ENCODE data around the gene SLAMF8.

Gene SLAMF8

DNA sequence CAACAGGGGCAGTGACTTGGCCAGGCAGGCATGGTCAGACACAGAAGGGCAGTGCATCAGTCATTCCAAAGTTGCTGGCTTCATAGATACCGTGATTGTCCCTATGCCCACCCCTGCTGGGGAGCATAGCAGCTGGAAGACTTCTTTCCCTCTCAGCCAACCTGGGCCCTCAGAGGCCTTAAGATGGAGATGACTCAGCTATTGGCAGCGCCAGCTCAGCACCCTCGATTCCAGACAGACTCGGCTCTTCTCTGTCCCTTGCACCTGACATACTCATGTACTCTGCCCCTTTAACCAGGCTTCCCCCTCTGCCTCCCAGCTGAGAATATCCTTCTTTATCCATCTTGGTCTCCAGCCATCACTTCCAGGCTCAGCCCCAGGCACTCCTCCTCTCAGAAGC lies 16.8 kb downstream of the SLAMF8 start:
- no peaks in the 10 kb centered on the region for H3K36me3 ChIP-seq (replicated peaks)
- in situ Hi-C loops (cut with HindIII; ENCODE audit: low pct_ligation_motif_present, low sequenced_read_pairs) = no loop called here
- DNase-seq = no peak
- no peak overlapping the region for H3K4me3 ChIP-seq (ENCODE audit: low read depth, low read length)
- H3K27me3 ChIP-seq (replicated peaks) = no peaks in the 10 kb centered on the region
- no peak for TF ChIP-seq CTCF (IDR thresholded peaks at IDR 0.05; ENCODE audit: low read depth, low read length, missing control alignments)
- H3K27ac ChIP-seq = no peak overlapping the region

- Histone ChIP-seq H3K4me3 (ENCODE audit: low read depth, low read length) (no peak overlapping the region), H3K27ac (no peak overlapping the region), H3K36me3 (replicated peaks) (no peaks in the 10 kb centered on the region), H3K27me3 (replicated peaks) (no peaks in the 10 kb centered on the region)
- in situ Hi-C loops (cut with HindIII; ENCODE audit: low pct_ligation_motif_present, low sequenced_read_pairs) = no loop called here
- no peak for TF ChIP-seq CTCF (IDR thresholded peaks at IDR 0.05; ENCODE audit: low read depth, low read length, missing control alignments)
- DNase-seq = no peak
Observed at GRCh38 chr1:159845751-159846629, 19.3 kb downstream of the SLAMF8 start.

GRCh38 chr1:159847231-159847630 lies 20.6 kb downstream of the SLAMF8 start:
- no peak overlapping the region for H3K4me3 ChIP-seq (ENCODE audit: low read depth, low read length)
- H3K27ac ChIP-seq = no peak overlapping the region
- no peak for TF ChIP-seq CTCF (IDR thresholded peaks at IDR 0.05; ENCODE audit: low read depth, low read length, missing control alignments)
- DNase-seq = no peak
- no peaks in the 10 kb centered on the region for H3K36me3 ChIP-seq (replicated peaks)
- H3K27me3 ChIP-seq (replicated peaks) = no peaks in the 10 kb centered on the region
- in situ Hi-C loops (cut with HindIII; ENCODE audit: low pct_ligation_motif_present, low sequenced_read_pairs) = no loop called here

DNA sequence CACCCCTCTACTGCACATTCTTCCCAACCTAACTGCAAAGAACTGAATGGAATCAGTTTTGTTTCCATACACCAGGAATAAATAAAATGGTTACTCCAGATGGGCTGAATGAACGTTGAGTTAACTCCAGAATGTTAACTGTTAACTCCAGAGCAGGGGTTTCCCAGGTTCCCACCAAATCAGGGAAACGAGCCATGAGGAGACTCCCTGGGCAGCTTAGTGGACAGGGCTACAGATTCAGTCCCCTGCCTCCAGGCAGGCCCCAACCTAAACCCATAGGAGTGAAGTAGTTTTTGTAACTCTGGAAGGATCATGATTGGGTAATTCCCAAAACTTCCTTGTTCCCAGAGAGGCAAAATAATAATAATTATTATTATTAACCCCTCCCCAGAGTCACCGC lies 21.7 kb downstream of the SLAMF8 start:
- Histone ChIP-seq H3K36me3 (replicated peaks) (no peaks in the 10 kb centered on the region), H3K27ac (peak overlapping the region; percentile 77), H3K4me3 (ENCODE audit: low read depth, low read length) (no peak overlapping the region), H3K27me3 (replicated peaks) (no peaks in the 10 kb centered on the region)
- in situ Hi-C loops (cut with HindIII; ENCODE audit: low pct_ligation_motif_present, low sequenced_read_pairs) = no loop called here
- no peak for TF ChIP-seq CTCF (IDR thresholded peaks at IDR 0.05; ENCODE audit: low read depth, low read length, missing control alignments)
- no peak for DNase-seq

DNA sequence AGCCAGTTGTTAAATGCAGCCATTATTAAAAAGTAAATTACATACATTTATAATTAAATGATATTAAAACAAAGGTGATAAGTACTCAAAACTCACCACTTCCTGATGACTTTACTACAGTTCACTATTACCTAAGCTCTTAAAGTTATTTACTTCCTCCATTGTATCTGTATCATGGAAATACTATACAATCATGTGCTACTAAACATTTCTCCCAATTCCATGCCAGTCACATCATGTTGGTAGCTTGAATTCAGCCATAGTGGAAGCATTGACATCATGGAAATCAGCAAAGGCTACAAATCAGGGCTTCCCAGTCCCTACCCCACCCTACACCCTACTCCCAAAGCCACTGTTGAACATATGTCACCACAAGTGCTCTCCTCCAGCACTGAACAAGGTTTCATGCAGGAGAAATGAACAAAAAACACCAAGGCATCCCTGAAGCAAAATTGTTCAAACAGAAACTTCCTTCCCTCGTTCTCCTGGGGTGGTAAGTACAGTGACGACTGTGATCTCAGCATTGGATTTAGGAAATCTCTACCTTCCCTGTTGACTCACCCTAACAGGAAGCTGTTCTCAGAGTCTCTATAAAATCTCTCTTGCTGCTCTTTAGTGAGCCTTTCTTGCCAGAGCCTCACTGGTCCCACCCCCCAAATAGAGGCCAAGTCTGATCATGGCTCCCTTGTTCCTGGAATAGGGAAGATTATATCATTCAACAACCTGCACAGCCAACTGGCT lies 23.1 kb downstream of the SLAMF8 start:
- Histone ChIP-seq H3K4me3 (ENCODE audit: low read depth, low read length) (no peak overlapping the region), H3K36me3 (replicated peaks) (no peaks in the 10 kb centered on the region), H3K27me3 (replicated peaks) (no peaks in the 10 kb centered on the region), H3K27ac (peak overlapping the region; percentile 77)
- in situ Hi-C loops (cut with HindIII; ENCODE audit: low pct_ligation_motif_present, low sequenced_read_pairs) = no loop called here
- no peak for DNase-seq
- no peak for TF ChIP-seq CTCF (IDR thresholded peaks at IDR 0.05; ENCODE audit: low read depth, low read length, missing control alignments)
